ENCODE results near the gene NAGS. TPM values are rescaled to one million over a fixed set of nuclear protein-coding genes. Genes with fewer than 3 reads are reported as not detected.

NAGS gene
- polyA plus RNA-seq, 1 donor (not counting 4 experiments of a cell fraction or from before 2014, with no cell fraction given), result 1.8 TPM

GRCh38 chr17:44043272-44043696, 38.9 kb downstream of the NAGS start:
- no peak overlapping the region for H2AFZ ChIP-seq (ENCODE audit: control insufficient read depth, low read length)
- dilution Hi-C loops (cut with MboI; ENCODE audit: extremely low pct_ligation_motif_present, low sequenced_read_pairs), result no loop called here

GRCh38 chr17:44044071-44044470, 39.6 kb downstream of the NAGS start:
- H3K4me2 ChIP-seq (ENCODE audit: control insufficient read depth, extremely low read depth, insufficient read depth, low read depth, low read length), result no peak overlapping the region
- peaks cover 30% of the 10 kb centered on the region for H3K4me1 ChIP-seq (ENCODE audit: control insufficient read depth, extremely low read depth, insufficient read depth, low read length)
- H3K9ac ChIP-seq (ENCODE audit: control insufficient read depth, extremely low read depth, insufficient read depth, low read length), result no peak overlapping the region
- peaks cover 2 to 7% of the 10 kb centered on the region in 2 experiments for H3K36me3 ChIP-seq (ENCODE audit: control insufficient read depth in 2 of 2, extremely low read depth in 1 of 2, insufficient read depth in 2 of 2, low read length in 2 of 2)
- no peak for FAIRE-seq
- H3K9me3 ChIP-seq (ENCODE audit: control insufficient read depth, low read depth, low read length), result no peaks in the 10 kb centered on the region
- H3K27ac ChIP-seq (ENCODE audit: control insufficient read depth, insufficient read depth, low read length), result no peak overlapping the region
- H2AFZ ChIP-seq (ENCODE audit: control insufficient read depth, low read length), result no peak overlapping the region
- dilution Hi-C loops (cut with MboI; ENCODE audit: extremely low pct_ligation_motif_present, low sequenced_read_pairs), result no loop called here
- no peak overlapping the region for H3K4me3 ChIP-seq (ENCODE audit: control insufficient read depth in 2 of 3, extremely low read depth in 1 of 3, insufficient read depth in 2 of 3, low read depth in 1 of 3, low read length in 3 of 3)
- H3K79me2 ChIP-seq (ENCODE audit: control insufficient read depth, insufficient read depth, low read length), result peaks cover 65% of the 10 kb centered on the region
- no peak for TF ChIP-seq CTCF (optimal IDR thresholded peaks at IDR 0.05 in 1 of 3, IDR thresholded peaks at IDR 0.05 in 1 of 3, conservative IDR thresholded peaks at IDR 0.05 in 1 of 3; ENCODE audit: extremely low read depth in 1 of 3, insufficient read depth in 2 of 3, low read length in 3 of 3)
- no peak for TF ChIP-seq EZH2 (IDR thresholded peaks at IDR 0.05; ENCODE audit: low read length)
- peaks cover 8% of the 10 kb centered on the region for H4K20me1 ChIP-seq (ENCODE audit: control insufficient read depth, extremely low read depth, insufficient read depth, low read length)
- no peaks in the 10 kb centered on the region for H3K27me3 ChIP-seq (ENCODE audit: control insufficient read depth, extremely low read depth, insufficient read depth, low read length)
- no peaks in the 10 kb centered on the region for H3K9me1 ChIP-seq (ENCODE audit: control insufficient read depth, extremely low read depth, insufficient read depth, low read length)
- DNase-seq (ENCODE audit: low read depth, low spot score), result no peak

More at GRCh38 chr17:44043272-44043696, 38.9 kb downstream of the NAGS start:
- peaks cover 8% of the 10 kb centered on the region for H4K20me1 ChIP-seq (ENCODE audit: control insufficient read depth, extremely low read depth, insufficient read depth, low read length)
- TF ChIP-seq EZH2 (IDR thresholded peaks at IDR 0.05; ENCODE audit: low read length), result no peak
- no peak for TF ChIP-seq CTCF (optimal IDR thresholded peaks at IDR 0.05 in 1 of 3, IDR thresholded peaks at IDR 0.05 in 1 of 3, conservative IDR thresholded peaks at IDR 0.05 in 1 of 3; ENCODE audit: extremely low read depth in 1 of 3, insufficient read depth in 2 of 3, low read length in 3 of 3)
- H3K79me2 ChIP-seq (ENCODE audit: control insufficient read depth, insufficient read depth, low read length), result peaks cover 60% of the 10 kb centered on the region
- H3K4me3 ChIP-seq (ENCODE audit: control insufficient read depth in 2 of 3, extremely low read depth in 1 of 3, insufficient read depth in 2 of 3, low read depth in 1 of 3, low read length in 3 of 3), result no peak overlapping the region
- no peak overlapping the region for H3K27ac ChIP-seq (ENCODE audit: control insufficient read depth, insufficient read depth, low read length)
- DNase-seq (ENCODE audit: low read depth, low spot score) (no peak), FAIRE-seq (no peak)
- H3K27me3 ChIP-seq (ENCODE audit: control insufficient read depth, extremely low read depth, insufficient read depth, low read length), result no peaks in the 10 kb centered on the region
- H3K36me3 ChIP-seq (ENCODE audit: control insufficient read depth in 2 of 2, extremely low read depth in 1 of 2, insufficient read depth in 2 of 2, low read length in 2 of 2), result peaks cover 3 to 4% of the 10 kb centered on the region in 2 experiments
- H3K4me1 ChIP-seq (ENCODE audit: control insufficient read depth, extremely low read depth, insufficient read depth, low read length), result peaks cover 30% of the 10 kb centered on the region
- H3K4me2 ChIP-seq (ENCODE audit: control insufficient read depth, extremely low read depth, insufficient read depth, low read depth, low read length), result no peak overlapping the region
- H3K9me1 ChIP-seq (ENCODE audit: control insufficient read depth, extremely low read depth, insufficient read depth, low read length), result peaks cover 2% of the 10 kb centered on the region
- no peaks in the 10 kb centered on the region for H3K9me3 ChIP-seq (ENCODE audit: control insufficient read depth, low read depth, low read length)
- no peak overlapping the region for H3K9ac ChIP-seq (ENCODE audit: control insufficient read depth, extremely low read depth, insufficient read depth, low read length)
